GM23338 (cell line): Measurements from ENCODE around the gene PDE4D. TPM values are rescaled to one million over a fixed set of nuclear protein-coding genes. Genes with fewer than 3 reads are reported as not detected.

Experiments
- ATAC-seq: fragments of 200-7000 bp; cut with Tn5 transposase; 3 replicates; pipeline ENCODE4 v1.9.1; 2020
- DNase-seq: peaks from one replicate; pipeline ENCODE4 v3.0.0-alpha.2; 2015; ENCODE audit warnings: low spot score
- H2AFZ ChIP-seq: fragments of 200-600 bp; sonication (generic); 2 replicates; pipeline ENCODE4 v1.8.0; 2016; ENCODE audit warnings: antibody characterized with exemption, mild to moderate bottlenecking, moderate library complexity
- H3F3A ChIP-seq: fragments of 200-600 bp; sonication (generic); replicated peaks from 2 replicates; pipeline ENCODE4 v1.8.0; 2017; ENCODE audit warnings: antibody characterized with exemption, mixed run types, low read depth
- H3K27ac ChIP-seq: fragments of 200-600 bp; sonication (generic); 2 replicates; pipeline ENCODE4 v1.6.1; 2016; ENCODE audit warnings: low read depth
- H3K27me3 ChIP-seq: fragments of 200-600 bp; sonication (generic); 2 replicates; pipeline ENCODE4 v1.8.0; 2016; ENCODE audit warnings: mild to moderate bottlenecking, mixed run types, moderate library complexity; ENCODE audit not compliant: insufficient read depth
- H3K36me3 ChIP-seq: fragments of 200-600 bp; sonication (generic); 2 replicates; pipeline ENCODE4 v1.8.0; 2016; ENCODE audit warnings: mild to moderate bottlenecking; ENCODE audit not compliant: insufficient read depth
- H3K4me1 ChIP-seq: fragments of 200-600 bp; sonication (generic); 2 replicates; pipeline ENCODE4 v1.8.0; 2016; ENCODE audit warnings: mild to moderate bottlenecking, moderate library complexity; ENCODE audit not compliant: insufficient read depth
- H3K4me2 ChIP-seq: fragments of 200-600 bp; sonication (generic); 2 replicates; pipeline ENCODE4 v1.7.1; 2017; ENCODE audit warnings: mixed run types
- H3K4me3 ChIP-seq: fragments of 200-600 bp; sonication (generic); 2 replicates; pipeline ENCODE4 v1.6.1; 2016; ENCODE audit warnings: mixed run types
- H3K79me2 ChIP-seq: fragments of 200-600 bp; sonication (generic); replicated peaks from 2 replicates; pipeline ENCODE4 v1.8.0; 2017; ENCODE audit warnings: mild to moderate bottlenecking; ENCODE audit not compliant: insufficient read depth
- H3K9me2 ChIP-seq: fragments of 200-600 bp; sonication (generic); 2 replicates; pipeline ENCODE4 v1.8.0; 2017; ENCODE audit not compliant: insufficient read depth
- H4K20me1 ChIP-seq: fragments of 200-600 bp; sonication (generic); replicated peaks from 2 replicates; pipeline ENCODE4 v1.8.0; 2017; ENCODE audit warnings: mild to moderate bottlenecking; ENCODE audit not compliant: insufficient read depth
- H3K27ac Mint-ChIP-seq: 2 replicates; pipeline ENCODE4 v1.8.0; 2020; ENCODE audit warnings: inconsistent platforms, mild to moderate bottlenecking, moderate library complexity, mixed read lengths
- H3K27me3 Mint-ChIP-seq: 3 replicates; pipeline ENCODE4 v1.8.0; 2022; ENCODE audit warnings: low read depth, mild to moderate bottlenecking, moderate library complexity, mixed read lengths, inconsistent platforms; ENCODE audit not compliant: insufficient read depth, poor library complexity
- H3K36me3 Mint-ChIP-seq: 3 replicates; pipeline ENCODE4 v1.8.0; 2021; ENCODE audit warnings: low read depth, mild to moderate bottlenecking, inconsistent platforms, moderate library complexity, mixed read lengths
- H3K4me1 Mint-ChIP-seq: 3 replicates; pipeline ENCODE4 v1.8.0; 2020; ENCODE audit warnings: mild to moderate bottlenecking, inconsistent platforms, mixed read lengths
- H3K4me3 Mint-ChIP-seq: 3 replicates; pipeline ENCODE4 v1.8.0; 2021; ENCODE audit warnings: moderate library complexity, mild to moderate bottlenecking, inconsistent platforms, mixed read lengths
- H3K9me3 Mint-ChIP-seq: 3 replicates; pipeline ENCODE4 v1.8.0; 2020; ENCODE audit warnings: moderate library complexity, mild to moderate bottlenecking, inconsistent platforms, mixed read lengths
- CREB1 ChIP-seq: fragments of 250-450 bp; sonication (Bioruptor Pico); IDR thresholded peaks from 2 replicates; pipeline ENCODE4 v1.5.0; 2020; ENCODE audit warnings: low read depth, mild to moderate bottlenecking, moderate library complexity
- CTCF ChIP-seq, 2 experiments: fragments of 200-600 bp in 1 of 2; sonication (generic) in 1 of 2; conservative IDR thresholded peaks; 2 replicates each; pipeline versions ENCODE4 v1.5.1 to v1.6.1; 2016 to 2017; ENCODE audit warnings: antibody characterized with exemption in 2 of 2, low read depth in 2 of 2, mild to moderate bottlenecking in 2 of 2, moderate library complexity in 1 of 2
- ETS1 ChIP-seq: IDR thresholded peaks from 2 replicates; pipeline ENCODE4 v1.6.1; 2016; ENCODE audit warnings: antibody characterized with exemption
- EZH2 ChIP-seq: fragments of 200-600 bp; sonication (generic); IDR thresholded peaks from one replicate; pipeline ENCODE4 v1.8.0; 2017; ENCODE audit warnings: antibody characterized with exemption, mild to moderate bottlenecking, low read depth; ENCODE audit not compliant: unreplicated experiment
- EZH2phosphoT487 ChIP-seq: fragments of 200-600 bp; sonication (generic); IDR thresholded peaks from one replicate; pipeline ENCODE4 v1.8.1; 2018; ENCODE audit warnings: antibody characterized with exemption; ENCODE audit not compliant: unreplicated experiment
- JUNB ChIP-seq: IDR thresholded peaks from one replicate; pipeline ENCODE4 v1.6.1; 2016; ENCODE audit warnings: antibody characterized with exemption; ENCODE audit not compliant: unreplicated experiment
- NANOG ChIP-seq: IDR thresholded peaks from 2 replicates; pipeline ENCODE4 v1.6.1; 2016; ENCODE audit warnings: antibody characterized with exemption, borderline replicate concordance
- REST ChIP-seq: IDR thresholded peaks from one replicate; pipeline ENCODE4 v1.6.1; 2018; ENCODE audit warnings: antibody characterized with exemption; ENCODE audit not compliant: unreplicated experiment
- STAT1 ChIP-seq: IDR thresholded peaks from one replicate; pipeline ENCODE4 v1.6.1; 2016; ENCODE audit warnings: antibody characterized with exemption; ENCODE audit not compliant: unreplicated experiment
- ZNF114 ChIP-seq: fragments of 250-450 bp; sonication (Bioruptor Pico); IDR thresholded peaks from 2 replicates; pipeline ENCODE4 v1.5.0; 2020; ENCODE audit warnings: mild to moderate bottlenecking, moderate library complexity
- ZNF331 ChIP-seq: fragments of 250-450 bp; sonication (Bioruptor Pico); IDR thresholded peaks from 2 replicates; pipeline ENCODE4 v1.5.0; 2020; ENCODE audit warnings: low read depth, mild to moderate bottlenecking, moderate library complexity
- ZNF462 ChIP-seq: fragments of 250-450 bp; sonication (Bioruptor Pico); IDR thresholded peaks from 2 replicates; pipeline ENCODE4 v1.5.0; 2020; ENCODE audit warnings: mild to moderate bottlenecking, moderate library complexity
- polyA plus RNA-seq: library from polyadenylated mRNA; unstranded; fragments of >200 nt; fragmentation: Nextera tagmentation; extraction: Ambion mirVana; gene quantifications from 2 replicates; pipeline ENCODE4 v1.2.1, GENCODE V29; 2016
- total RNA-seq: library from RNA; depleted of rRNA; stranded (reverse); fragments of >200 nt; shearing (Covaris generic); gene quantifications from 2 replicates; pipeline ENCODE4 v1.2.3, GENCODE V29; 2014

Gene PDE4D
- total and polyA plus RNA-seq, 2 experiments from 2014 or later: 2.1 to 4.7 TPM

DNA sequence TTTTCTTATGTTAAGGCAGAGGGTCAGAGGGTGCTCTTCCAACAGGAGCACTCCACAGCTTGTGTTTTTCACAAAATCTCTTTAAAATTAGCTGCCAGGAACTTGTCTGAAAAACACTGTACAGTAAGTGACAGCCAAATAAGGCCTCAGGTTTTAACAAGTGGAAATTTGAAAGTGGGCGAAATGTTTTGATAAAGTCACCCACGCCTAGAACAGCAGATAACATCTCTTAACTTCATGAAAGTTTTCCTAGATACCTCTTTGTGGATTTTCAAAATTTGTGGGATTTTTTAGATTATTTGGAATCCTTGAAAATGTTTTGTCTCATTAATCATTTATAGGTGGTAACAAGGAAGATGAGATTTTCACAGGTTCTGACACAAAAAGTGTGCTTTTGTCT lies 121.3 kb downstream of the PDE4D start:
- H3K9me3 Mint-ChIP-seq: no peaks in the 10 kb centered on the region
- TF ChIP-seq EZH2phosphoT487 (no peak), NANOG (no peak), ZNF114 (no peak), CREB1 (CRISPR knock-in tag) (no peak), CTCF (conservative IDR thresholded peaks at IDR 0.05; ENCODE audit: low read depth in 2 of 2) (no peak), ZNF462 (no peak), STAT1 (no peak), JUNB (no peak), ZNF331 (no peak), REST (no peak), ETS1 (no peak), EZH2 (no peak)
- H3K4me1 Mint-ChIP-seq: peaks cover 25% of the 10 kb centered on the region
- H3K27ac Mint-ChIP-seq: no peak overlapping the region
- no peak overlapping the region for H3K4me2 ChIP-seq
- ATAC-seq: no peak
- H2AFZ ChIP-seq: no peak overlapping the region
- no peaks in the 10 kb centered on the region for H4K20me1 ChIP-seq
- DNase-seq: no peak
- H3K4me3 Mint-ChIP-seq: no peak overlapping the region
- H3K4me3 ChIP-seq: no peak overlapping the region
- H3K9me2 ChIP-seq: no peaks in the 10 kb centered on the region
- H3K79me2 ChIP-seq: no peaks in the 10 kb centered on the region
- no peak overlapping the region for H3K27ac ChIP-seq
- H3K4me1 ChIP-seq: peaks cover 16% of the 10 kb centered on the region
- H3F3A ChIP-seq: no peaks in the 10 kb centered on the region
- peaks cover 18% of the 10 kb centered on the region for H3K27me3 Mint-ChIP-seq
- H3K36me3 Mint-ChIP-seq: no peaks in the 10 kb centered on the region
- H3K27me3 ChIP-seq: peaks cover 28% of the 10 kb centered on the region
- no peaks in the 10 kb centered on the region for H3K36me3 ChIP-seq
